HEK293 (cell line): ENCODE results near the gene THAP4.

Experiments used
- CTCF ChIA-PET: fragments of 350-600 bp; formaldehyde crosslinking; extraction: SDS; loops from one replicate; lab custom pipeline; 2021; ENCODE audit warnings: antibody characterized with exemption; lab: Yijun Ruan, JAX
- POLR2A ChIA-PET: fragments of 300-600 bp; formaldehyde crosslinking; extraction: SDS; loops from one replicate; lab custom pipeline; 2020; ENCODE audit warnings: antibody characterized with exemption, inconsistent platforms; lab: Yijun Ruan, JAX
- H3K27ac ChIP-seq: fragments of 200-500 bp; sonication (Bioruptor generic); 2 replicates; pipeline ENCODE4 v1.5.1; 2014; ENCODE audit warnings: low read depth, low read length, control low read depth, inconsistent platforms; ENCODE audit errors: extremely low read depth
- H3K36me3 ChIP-seq, 2 experiments: fragments of 200-500 bp in 1 of 2; sonication (Bioruptor generic) in 1 of 2; 1 replicate in 1 of 2; 2 replicates in 1 of 2; pipeline ENCODE4 v1.5.1; 2014 to 2017; ENCODE audit warnings: inconsistent platforms in 2 of 2, low read length in 2 of 2; ENCODE audit not compliant: control insufficient read depth in 2 of 2, insufficient read depth in 1 of 2
- H3K4me1 ChIP-seq: fragments of 200-500 bp; sonication (Bioruptor generic); 2 replicates; pipeline ENCODE4 v1.5.1; 2014; ENCODE audit warnings: mild to moderate bottlenecking, low read length, inconsistent platforms; ENCODE audit not compliant: control insufficient read depth, insufficient read depth
- H3K4me3 ChIP-seq: 2 replicates; pipeline ENCODE4 v1.5.1; 2011; ENCODE audit warnings: low read depth, mild to moderate bottlenecking, control low read depth, low read length, moderate library complexity
- H3K9me3 ChIP-seq: fragments of 200-500 bp; sonication (Bioruptor generic); 2 replicates; pipeline ENCODE4 v1.5.1; 2014; ENCODE audit warnings: low read depth, low read length, inconsistent platforms; ENCODE audit not compliant: control insufficient read depth, insufficient read depth
- BCL11A ChIP-seq: fragments of 450-650 bp; formaldehyde crosslinking; IDR thresholded peaks from 2 replicates; pipeline ENCODE4 v1.5.1; 2016; ENCODE audit warnings: low read depth, missing biosample characterization, missing genetic modification characterization
- EGR2 ChIP-seq: fragments of 450-650 bp; formaldehyde crosslinking; IDR thresholded peaks from 2 replicates; pipeline ENCODE4 v1.5.1; 2016; ENCODE audit warnings: low read depth, missing biosample characterization, missing genetic modification characterization
- ELK4 ChIP-seq: IDR thresholded peaks from 2 replicates; pipeline ENCODE4 v1.6.1; 2011; ENCODE audit warnings: mild to moderate bottlenecking, low read depth, low read length, borderline replicate concordance
- GLI4 ChIP-seq: fragments of 450-650 bp; formaldehyde crosslinking; IDR thresholded peaks from 2 replicates; pipeline ENCODE4 v1.5.1; 2016; ENCODE audit warnings: missing biosample characterization, missing genetic modification characterization
- KLF10 ChIP-seq: fragments of 450-650 bp; IDR thresholded peaks from 2 replicates; pipeline ENCODE4 v1.5.1; 2018; ENCODE audit warnings: missing biosample characterization, mild to moderate bottlenecking, missing genetic modification characterization
- RBAK ChIP-seq: fragments of 450-650 bp; formaldehyde crosslinking; IDR thresholded peaks from 2 replicates; pipeline ENCODE4 v1.5.1; 2016; ENCODE audit warnings: missing biosample characterization, missing genetic modification characterization
- REPIN1 ChIP-seq: fragments of 450-650 bp; formaldehyde crosslinking; IDR thresholded peaks from 2 replicates; pipeline ENCODE4 v1.5.1; 2017; ENCODE audit warnings: missing biosample characterization, missing genetic modification characterization, low read depth
- ZFP37 ChIP-seq: fragments of 450-650 bp; formaldehyde crosslinking; IDR thresholded peaks from 2 replicates; pipeline ENCODE4 v1.5.1; 2016; ENCODE audit warnings: missing biosample characterization, missing genetic modification characterization
- ZIC2 ChIP-seq: fragments of 450-650 bp; formaldehyde crosslinking; IDR thresholded peaks from 2 replicates; pipeline ENCODE4 v1.5.1; 2016; ENCODE audit warnings: missing biosample characterization, missing genetic modification characterization
- ZNF157 ChIP-seq: fragments of 450-650 bp; formaldehyde crosslinking; IDR thresholded peaks from 2 replicates; pipeline ENCODE4 v1.5.1; 2016; ENCODE audit warnings: missing biosample characterization, missing genetic modification characterization
- ZNF2 ChIP-seq: fragments of 450-650 bp; formaldehyde crosslinking; IDR thresholded peaks from 2 replicates; pipeline ENCODE4 v1.5.1; 2016; ENCODE audit warnings: missing biosample characterization, missing genetic modification characterization
- ZNF221 ChIP-seq: fragments of 450-650 bp; formaldehyde crosslinking; IDR thresholded peaks from 2 replicates; pipeline ENCODE4 v1.5.1; 2017; ENCODE audit warnings: missing biosample characterization, missing genetic modification characterization, borderline replicate concordance
- ZNF354C ChIP-seq: fragments of 450-650 bp; formaldehyde crosslinking; IDR thresholded peaks from 2 replicates; pipeline ENCODE4 v1.5.1; 2016; ENCODE audit warnings: missing biosample characterization, missing genetic modification characterization, low read depth, borderline replicate concordance
- ZNF473 ChIP-seq: fragments of 450-650 bp; formaldehyde crosslinking; IDR thresholded peaks from 2 replicates; pipeline ENCODE4 v1.5.1; 2017; ENCODE audit warnings: missing biosample characterization, missing genetic modification characterization
- ZNF501 ChIP-seq: fragments of 450-650 bp; formaldehyde crosslinking; IDR thresholded peaks from 2 replicates; pipeline ENCODE4 v1.5.1; 2016; ENCODE audit warnings: missing biosample characterization, missing genetic modification characterization
- ZNF544 ChIP-seq: fragments of 450-650 bp; formaldehyde crosslinking; IDR thresholded peaks from 2 replicates; pipeline ENCODE4 v1.5.0; 2017; ENCODE audit warnings: missing biosample characterization, missing genetic modification characterization
- ZNF548 ChIP-seq: fragments of 450-650 bp; formaldehyde crosslinking; IDR thresholded peaks from 2 replicates; pipeline ENCODE4 v1.5.1; 2016; ENCODE audit warnings: missing biosample characterization, missing genetic modification characterization
- ZNF555 ChIP-seq: fragments of 450-650 bp; formaldehyde crosslinking; conservative IDR thresholded peaks from 2 replicates; pipeline ENCODE4 v1.5.1; 2017; ENCODE audit warnings: missing biosample characterization, mild to moderate bottlenecking, missing genetic modification characterization, inconsistent platforms
- ZNF596 ChIP-seq: fragments of 450-650 bp; IDR thresholded peaks from 2 replicates; pipeline ENCODE4 v1.5.0; 2018; ENCODE audit warnings: missing biosample characterization, mild to moderate bottlenecking, missing genetic modification characterization, moderate library complexity
- ZNF600 ChIP-seq: fragments of 450-650 bp; formaldehyde crosslinking; IDR thresholded peaks from 2 replicates; pipeline ENCODE4 v1.5.1; 2016; ENCODE audit warnings: missing biosample characterization, missing genetic modification characterization
- ZNF623 ChIP-seq: fragments of 450-650 bp; formaldehyde crosslinking; IDR thresholded peaks from 2 replicates; pipeline ENCODE4 v1.5.1; 2016; ENCODE audit warnings: missing biosample characterization, missing genetic modification characterization
- ZNF692 ChIP-seq: fragments of 450-650 bp; formaldehyde crosslinking; IDR thresholded peaks from 2 replicates; pipeline ENCODE4 v1.5.1; 2016; ENCODE audit warnings: missing biosample characterization, missing genetic modification characterization
- ZNF768 ChIP-seq: fragments of 450-650 bp; formaldehyde crosslinking; IDR thresholded peaks from 2 replicates; pipeline ENCODE4 v1.5.1; 2018; ENCODE audit warnings: missing biosample characterization, mild to moderate bottlenecking, missing genetic modification characterization
- ZSCAN23 ChIP-seq: fragments of 450-650 bp; formaldehyde crosslinking; IDR thresholded peaks from 2 replicates; pipeline ENCODE4 v1.5.1; 2016; ENCODE audit warnings: missing biosample characterization, missing genetic modification characterization
- TF ChIP-seq, protein P1 (sequence below): fragments of 450-650 bp; formaldehyde crosslinking; IDR thresholded peaks from 2 replicates; pipeline ENCODE4 v1.5.1; 2016; ENCODE audit warnings: missing biosample characterization, missing genetic modification characterization, borderline replicate concordance
- TF ChIP-seq, protein P2 (sequence below): fragments of 450-650 bp; formaldehyde crosslinking; optimal IDR thresholded peaks from 2 replicates; pipeline ENCODE3; 2016; ENCODE audit warnings: missing biosample characterization, mild to moderate bottlenecking, missing genetic modification characterization
- TF ChIP-seq, protein P3 (sequence below): fragments of 450-650 bp; formaldehyde crosslinking; IDR thresholded peaks from 2 replicates; pipeline ENCODE4 v1.5.1; 2016; ENCODE audit warnings: missing biosample characterization, missing genetic modification characterization
- TF ChIP-seq, protein P4 (sequence below): fragments of 450-650 bp; formaldehyde crosslinking; IDR thresholded peaks from 2 replicates; pipeline ENCODE4 v1.5.1; 2016; ENCODE audit warnings: missing biosample characterization, missing genetic modification characterization

The THAP4 gene

DNA sequence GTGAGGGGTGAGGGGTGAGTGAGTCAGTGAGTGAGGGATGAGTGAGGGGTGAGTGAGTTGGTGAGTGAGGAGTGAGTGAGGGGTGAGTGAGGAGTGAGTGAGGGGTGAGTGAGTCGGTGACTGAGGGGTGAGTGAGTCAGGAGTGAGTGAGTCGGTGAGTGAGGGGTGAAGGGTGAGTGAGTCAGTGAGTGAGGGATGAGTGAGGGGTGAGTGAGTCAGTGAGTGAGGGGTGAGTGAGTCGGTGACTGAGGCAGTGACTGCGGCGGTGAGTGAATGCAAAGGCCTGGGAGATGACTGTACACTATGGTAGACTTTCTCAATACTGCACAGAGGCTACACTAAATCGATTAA lies 16.6 kb downstream of the THAP4 start:
- H3K27ac ChIP-seq: no peak overlapping the region
- peaks cover 2% of the 10 kb centered on the region; the same call in 1 of the 2 replicates for H3K4me1 ChIP-seq
- POLR2A ChIA-PET: no interaction called here
- TF ChIP-seq ZNF692 (tag by site-specific recombination) (no peak), ZNF157 (tag by site-specific recombination) (no peak), ZNF623 (tag by site-specific recombination) (no peak), ZNF548 (tag by site-specific recombination) (no peak), EGR2 (peak; percentile 48; the same call in 1 of the 2 replicates), ZNF473 (tag by site-specific recombination) (no peak), ZIC2 (tag by site-specific recombination) (no peak), ZNF501 (no peak), ZFP37 (tag by site-specific recombination) (no peak), ZNF600 (tag by site-specific recombination) (no peak), GLI4 (tag by site-specific recombination) (no peak), ZNF544 (tag by site-specific recombination) (no peak), ZSCAN23 (no peak), ZNF2 (no peak), BCL11A (tag by site-specific recombination) (no peak), RBAK (tag by site-specific recombination) (0 out of 2 replicates have a peak, but pooled peaks have one; percentile 42), ZNF221 (tag by site-specific recombination) (no peak), REPIN1 (tag by site-specific recombination) (no peak), ZNF354C (tag by site-specific recombination) (no peak), ZNF768 (tag by site-specific recombination) (no peak), KLF10 (tag by site-specific recombination) (no peak), ZNF555 (tag by site-specific recombination) (no peak), ELK4 (no peak), ZNF596 (tag by site-specific recombination) (no peak)
- TF ChIP-seq, protein P1, sequence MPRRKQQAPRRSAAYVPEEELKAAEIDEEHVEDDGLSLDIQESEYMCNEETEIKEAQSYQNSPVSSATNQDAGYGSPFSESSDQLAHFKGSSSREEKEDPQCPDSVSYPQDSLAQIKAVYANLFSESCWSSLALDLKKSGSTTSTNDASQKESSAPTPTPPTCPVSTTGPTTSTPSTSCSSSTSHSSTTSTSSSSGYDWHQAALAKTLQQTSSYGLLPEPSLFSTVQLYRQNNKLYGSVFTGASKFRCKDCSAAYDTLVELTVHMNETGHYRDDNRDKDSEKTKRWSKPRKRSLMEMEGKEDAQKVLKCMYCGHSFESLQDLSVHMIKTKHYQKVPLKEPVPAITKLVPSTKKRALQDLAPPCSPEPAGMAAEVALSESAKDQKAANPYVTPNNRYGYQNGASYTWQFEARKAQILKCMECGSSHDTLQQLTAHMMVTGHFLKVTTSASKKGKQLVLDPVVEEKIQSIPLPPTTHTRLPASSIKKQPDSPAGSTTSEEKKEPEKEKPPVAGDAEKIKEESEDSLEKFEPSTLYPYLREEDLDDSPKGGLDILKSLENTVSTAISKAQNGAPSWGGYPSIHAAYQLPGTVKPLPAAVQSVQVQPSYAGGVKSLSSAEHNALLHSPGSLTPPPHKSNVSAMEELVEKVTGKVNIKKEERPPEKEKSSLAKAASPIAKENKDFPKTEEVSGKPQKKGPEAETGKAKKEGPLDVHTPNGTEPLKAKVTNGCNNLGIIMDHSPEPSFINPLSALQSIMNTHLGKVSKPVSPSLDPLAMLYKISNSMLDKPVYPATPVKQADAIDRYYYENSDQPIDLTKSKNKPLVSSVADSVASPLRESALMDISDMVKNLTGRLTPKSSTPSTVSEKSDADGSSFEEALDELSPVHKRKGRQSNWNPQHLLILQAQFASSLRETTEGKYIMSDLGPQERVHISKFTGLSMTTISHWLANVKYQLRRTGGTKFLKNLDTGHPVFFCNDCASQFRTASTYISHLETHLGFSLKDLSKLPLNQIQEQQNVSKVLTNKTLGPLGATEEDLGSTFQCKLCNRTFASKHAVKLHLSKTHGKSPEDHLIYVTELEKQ (tag by site-specific recombination): no peak
- TF ChIP-seq, protein P2, sequence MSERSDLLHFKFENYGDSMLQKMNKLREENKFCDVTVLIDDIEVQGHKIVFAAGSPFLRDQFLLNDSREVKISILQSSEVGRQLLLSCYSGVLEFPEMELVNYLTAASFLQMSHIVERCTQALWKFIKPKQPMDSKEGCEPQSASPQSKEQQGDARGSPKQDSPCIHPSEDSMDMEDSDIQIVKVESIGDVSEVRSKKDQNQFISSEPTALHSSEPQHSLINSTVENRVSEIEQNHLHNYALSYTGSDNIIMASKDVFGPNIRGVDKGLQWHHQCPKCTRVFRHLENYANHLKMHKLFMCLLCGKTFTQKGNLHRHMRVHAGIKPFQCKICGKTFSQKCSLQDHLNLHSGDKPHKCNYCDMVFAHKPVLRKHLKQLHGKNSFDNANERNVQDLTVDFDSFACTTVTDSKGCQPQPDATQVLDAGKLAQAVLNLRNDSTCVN: no peak
- TF ChIP-seq, protein P3, sequence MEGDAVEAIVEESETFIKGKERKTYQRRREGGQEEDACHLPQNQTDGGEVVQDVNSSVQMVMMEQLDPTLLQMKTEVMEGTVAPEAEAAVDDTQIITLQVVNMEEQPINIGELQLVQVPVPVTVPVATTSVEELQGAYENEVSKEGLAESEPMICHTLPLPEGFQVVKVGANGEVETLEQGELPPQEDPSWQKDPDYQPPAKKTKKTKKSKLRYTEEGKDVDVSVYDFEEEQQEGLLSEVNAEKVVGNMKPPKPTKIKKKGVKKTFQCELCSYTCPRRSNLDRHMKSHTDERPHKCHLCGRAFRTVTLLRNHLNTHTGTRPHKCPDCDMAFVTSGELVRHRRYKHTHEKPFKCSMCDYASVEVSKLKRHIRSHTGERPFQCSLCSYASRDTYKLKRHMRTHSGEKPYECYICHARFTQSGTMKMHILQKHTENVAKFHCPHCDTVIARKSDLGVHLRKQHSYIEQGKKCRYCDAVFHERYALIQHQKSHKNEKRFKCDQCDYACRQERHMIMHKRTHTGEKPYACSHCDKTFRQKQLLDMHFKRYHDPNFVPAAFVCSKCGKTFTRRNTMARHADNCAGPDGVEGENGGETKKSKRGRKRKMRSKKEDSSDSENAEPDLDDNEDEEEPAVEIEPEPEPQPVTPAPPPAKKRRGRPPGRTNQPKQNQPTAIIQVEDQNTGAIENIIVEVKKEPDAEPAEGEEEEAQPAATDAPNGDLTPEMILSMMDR (tag by site-specific recombination): no peak
- TF ChIP-seq, protein P4, sequence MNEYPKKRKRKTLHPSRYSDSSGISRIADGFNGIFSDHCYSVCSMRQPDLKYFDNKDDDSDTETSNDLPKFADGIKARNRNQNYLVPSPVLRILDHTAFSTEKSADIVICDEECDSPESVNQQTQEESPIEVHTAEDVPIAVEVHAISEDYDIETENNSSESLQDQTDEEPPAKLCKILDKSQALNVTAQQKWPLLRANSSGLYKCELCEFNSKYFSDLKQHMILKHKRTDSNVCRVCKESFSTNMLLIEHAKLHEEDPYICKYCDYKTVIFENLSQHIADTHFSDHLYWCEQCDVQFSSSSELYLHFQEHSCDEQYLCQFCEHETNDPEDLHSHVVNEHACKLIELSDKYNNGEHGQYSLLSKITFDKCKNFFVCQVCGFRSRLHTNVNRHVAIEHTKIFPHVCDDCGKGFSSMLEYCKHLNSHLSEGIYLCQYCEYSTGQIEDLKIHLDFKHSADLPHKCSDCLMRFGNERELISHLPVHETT (tag by site-specific recombination): no peak

More for the DNA sequence above, 16.6 kb downstream of the THAP4 start:
- H3K4me3 ChIP-seq: no peak overlapping the region
- CTCF ChIA-PET: no interaction called here
- peaks cover 10 to 30% of the 10 kb centered on the region in 2 experiments; a peak in 2 of 3 replicates for H3K36me3 ChIP-seq
- no peaks in the 10 kb centered on the region for H3K9me3 ChIP-seq
